ENCODE results near the gene MACF1.

Gene MACF1

DNA sequence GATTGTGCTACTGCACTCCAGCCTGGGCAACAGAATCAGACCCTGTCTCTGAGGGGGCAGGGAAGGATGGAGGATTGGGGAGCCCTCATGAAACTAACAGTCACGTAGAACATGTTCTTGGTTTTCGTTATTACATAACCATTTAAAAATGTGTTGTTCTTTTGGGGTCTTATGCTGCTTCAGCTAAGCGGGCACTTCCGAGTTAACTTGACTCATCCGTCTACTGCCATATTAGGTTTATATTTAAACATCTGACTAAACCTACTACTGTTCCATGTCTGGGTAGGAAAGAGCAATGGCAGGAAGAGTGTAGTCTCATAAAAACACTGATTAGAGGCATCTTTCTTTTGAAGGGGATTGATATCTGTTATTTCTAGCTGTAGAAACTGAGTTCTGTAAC is 227.4 kb downstream of the MACF1 start:
- TF ChIP-seq, protein P1, sequence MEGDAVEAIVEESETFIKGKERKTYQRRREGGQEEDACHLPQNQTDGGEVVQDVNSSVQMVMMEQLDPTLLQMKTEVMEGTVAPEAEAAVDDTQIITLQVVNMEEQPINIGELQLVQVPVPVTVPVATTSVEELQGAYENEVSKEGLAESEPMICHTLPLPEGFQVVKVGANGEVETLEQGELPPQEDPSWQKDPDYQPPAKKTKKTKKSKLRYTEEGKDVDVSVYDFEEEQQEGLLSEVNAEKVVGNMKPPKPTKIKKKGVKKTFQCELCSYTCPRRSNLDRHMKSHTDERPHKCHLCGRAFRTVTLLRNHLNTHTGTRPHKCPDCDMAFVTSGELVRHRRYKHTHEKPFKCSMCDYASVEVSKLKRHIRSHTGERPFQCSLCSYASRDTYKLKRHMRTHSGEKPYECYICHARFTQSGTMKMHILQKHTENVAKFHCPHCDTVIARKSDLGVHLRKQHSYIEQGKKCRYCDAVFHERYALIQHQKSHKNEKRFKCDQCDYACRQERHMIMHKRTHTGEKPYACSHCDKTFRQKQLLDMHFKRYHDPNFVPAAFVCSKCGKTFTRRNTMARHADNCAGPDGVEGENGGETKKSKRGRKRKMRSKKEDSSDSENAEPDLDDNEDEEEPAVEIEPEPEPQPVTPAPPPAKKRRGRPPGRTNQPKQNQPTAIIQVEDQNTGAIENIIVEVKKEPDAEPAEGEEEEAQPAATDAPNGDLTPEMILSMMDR (conservative IDR thresholded peaks at IDR 0.05; ENCODE audit: low read length) = no peak
- DNase-seq (ENCODE audit: low read depth) = no peak

DNA sequence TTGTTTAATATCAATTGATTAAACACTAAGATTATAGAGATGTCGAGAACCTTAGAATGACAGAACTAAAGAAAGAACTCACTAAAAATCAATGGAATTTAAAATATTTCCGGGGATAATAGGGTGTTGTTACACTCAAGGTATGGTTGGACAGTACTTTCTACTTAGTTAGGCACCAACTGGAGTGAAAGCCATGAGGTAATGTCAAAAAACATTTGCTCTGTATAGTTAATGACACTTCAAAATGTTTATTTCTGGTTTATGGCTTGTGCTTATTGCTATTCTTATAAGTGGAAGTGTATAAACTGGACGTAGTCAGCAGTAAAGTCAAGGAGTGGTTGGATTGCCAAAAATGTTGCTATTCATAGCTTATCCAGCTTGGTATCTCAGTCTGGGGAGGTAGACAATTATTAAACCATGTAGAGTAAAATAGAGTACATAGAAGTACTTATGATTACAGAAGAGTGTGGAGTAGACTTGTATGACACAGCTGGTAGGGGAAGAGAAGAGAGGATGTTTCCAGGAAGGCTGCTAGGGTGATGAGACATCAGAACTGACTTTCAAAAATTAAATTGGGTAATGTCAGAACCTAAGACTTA is 230.4 kb downstream of the MACF1 start:
- no peak overlapping the region for H3K4me3 ChIP-seq (ENCODE audit: low read length)
- DNase-seq (ENCODE audit: low read depth) = no peak
- TF ChIP-seq, protein P1 (conservative IDR thresholded peaks at IDR 0.05; ENCODE audit: low read length) = no peak

More for the DNA sequence above, 227.4 kb downstream of the MACF1 start:
- H3K4me3 ChIP-seq (ENCODE audit: low read length) = no peak overlapping the region

DNA sequence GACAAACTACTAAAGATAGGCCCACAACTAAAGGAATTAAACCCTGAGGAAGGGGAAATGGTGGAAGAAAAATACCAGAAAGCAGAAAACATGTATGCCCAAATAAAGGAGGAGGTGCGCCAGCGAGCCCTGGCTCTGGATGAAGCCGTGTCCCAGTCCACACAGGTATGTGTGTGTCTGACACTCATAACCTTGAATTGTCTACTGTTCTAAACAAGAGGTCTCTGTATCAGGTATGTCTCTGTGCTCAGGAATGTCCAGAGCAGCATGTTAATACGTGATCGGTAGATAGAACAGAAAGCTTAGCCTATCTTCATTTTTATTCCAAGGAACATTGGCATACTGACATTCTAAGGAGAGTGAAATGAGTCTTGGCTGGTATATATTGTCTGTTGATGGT is 231.1 kb downstream of the MACF1 start:
- TF ChIP-seq, protein P1 (conservative IDR thresholded peaks at IDR 0.05; ENCODE audit: low read length) = no peak
- no peak overlapping the region for H3K4me3 ChIP-seq (ENCODE audit: low read length)
- no peak for DNase-seq (ENCODE audit: low read depth)

DNA sequence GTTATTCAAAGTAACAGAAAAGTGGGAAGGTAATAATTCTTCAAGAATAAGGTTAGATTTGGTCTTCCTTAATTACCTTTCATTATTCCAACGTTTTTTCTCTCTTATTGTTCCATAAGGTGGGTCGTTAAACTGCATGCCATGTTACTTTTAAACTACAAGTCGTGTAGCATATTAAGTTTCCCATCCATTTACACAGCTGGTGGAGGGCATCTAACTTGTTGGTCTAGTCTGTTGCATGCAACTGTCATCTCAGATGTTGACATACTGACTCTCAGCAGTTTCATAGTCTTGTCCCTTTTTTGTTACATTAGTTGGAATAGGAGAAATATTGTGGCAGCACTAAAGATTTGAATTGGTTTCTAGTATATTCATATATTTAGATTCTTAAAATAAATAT is 232.3 kb downstream of the MACF1 start:
- no peak overlapping the region for H3K4me3 ChIP-seq (ENCODE audit: low read length)
- DNase-seq (ENCODE audit: low read depth) = no peak
- TF ChIP-seq, protein P1 (conservative IDR thresholded peaks at IDR 0.05; ENCODE audit: low read length) = no peak

DNA sequence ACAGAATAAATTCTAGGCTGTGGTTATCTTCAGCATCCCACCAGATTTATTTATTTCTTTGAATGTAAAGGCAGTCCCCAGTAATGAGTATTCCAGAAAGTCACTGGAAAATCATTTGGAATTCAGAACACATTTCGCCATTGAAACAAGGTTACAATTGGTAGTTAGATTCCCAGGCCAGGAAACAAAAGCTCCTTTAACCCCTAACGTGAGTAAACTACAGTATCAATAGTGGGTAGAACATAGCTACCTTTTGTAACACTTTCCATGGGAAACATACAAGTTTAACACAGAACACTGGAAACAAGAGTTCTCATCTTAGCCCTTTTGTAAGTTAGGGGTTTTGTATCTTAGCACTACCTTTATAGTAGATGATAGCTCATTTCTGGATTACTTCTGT is 233.5 kb downstream of the MACF1 start:
- DNase-seq (ENCODE audit: low read depth) = no peak
- TF ChIP-seq, protein P1 (conservative IDR thresholded peaks at IDR 0.05; ENCODE audit: low read length) = no peak
- no peak overlapping the region for H3K4me3 ChIP-seq (ENCODE audit: low read length)

DNA sequence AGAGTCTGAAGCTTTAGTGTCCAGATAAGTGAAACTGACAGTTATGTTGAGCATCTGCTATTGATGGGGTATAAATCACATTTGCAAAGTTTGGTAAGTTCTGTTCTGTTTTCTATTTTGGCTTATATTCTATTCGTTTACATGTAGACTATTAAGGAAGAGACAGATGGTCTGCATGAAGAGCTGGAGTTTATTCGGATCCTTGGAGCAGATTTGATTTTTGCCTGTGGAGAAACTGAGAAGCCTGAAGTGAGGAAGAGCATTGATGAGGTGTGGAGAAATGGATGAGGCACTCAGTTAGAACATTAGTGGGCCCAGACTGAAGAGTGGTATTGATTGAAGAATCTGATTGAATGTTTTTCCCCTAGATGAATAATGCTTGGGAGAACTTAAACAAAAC is 236.4 kb downstream of the MACF1 start:
- no peak overlapping the region for H3K4me3 ChIP-seq (ENCODE audit: low read length)
- no peak for DNase-seq (ENCODE audit: low read depth)
- TF ChIP-seq, protein P1 (conservative IDR thresholded peaks at IDR 0.05; ENCODE audit: low read length) = no peak

DNA sequence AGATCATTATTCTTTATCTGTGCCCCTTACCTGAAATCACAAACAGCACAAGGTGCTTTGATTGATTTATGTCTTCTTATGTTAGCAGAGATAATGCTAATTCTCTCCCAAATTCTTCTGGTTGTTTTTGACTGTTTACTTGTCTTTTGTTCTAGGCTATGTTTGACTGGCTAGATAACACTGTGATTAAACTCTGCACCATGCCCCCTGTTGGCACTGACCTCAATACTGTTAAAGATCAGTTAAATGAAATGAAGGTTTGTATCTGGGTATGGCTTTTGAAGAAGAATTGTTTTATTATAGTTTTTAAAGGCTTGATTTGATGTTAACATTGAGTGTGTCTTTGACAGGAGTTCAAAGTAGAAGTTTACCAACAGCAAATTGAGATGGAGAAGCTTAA is 237.3 kb downstream of the MACF1 start:
- TF ChIP-seq, protein P1 (conservative IDR thresholded peaks at IDR 0.05; ENCODE audit: low read length) = no peak
- H3K4me3 ChIP-seq (ENCODE audit: low read length) = no peak overlapping the region
- no peak for DNase-seq (ENCODE audit: low read depth)

All from AG10803 (cell line).